Spleen (tissue), 7 donors: ENCODE data around the gene HCN3.

Source experiments
- POLR2A ChIP-seq, 3 donors: fragments of 450-650 bp; IDR thresholded peaks; one replicate each; pipeline ENCODE4 v1.5.1; 2017; ENCODE audit warnings: antibody characterized with exemption in 3 of 3, mild to moderate bottlenecking in 1 of 3
- POLR2AphosphoS5 ChIP-seq, 3 donors: sonication (generic); formaldehyde crosslinking; IDR thresholded peaks; one replicate each; pipeline ENCODE4 v1.5.1; 2017; ENCODE audit warnings: antibody characterized with exemption in 3 of 3
- TF ChIP-seq, protein P1 (sequence below), 11 experiments: fragments of 200-600 bp in 7 of 11; fragments of 450-650 bp in 4 of 11; sonication (generic) in 4 of 11; IDR thresholded peaks in 8 of 11; conservative IDR thresholded peaks in 3 of 11; 1 replicate in 7 of 11; 2 replicates in 4 of 11; pipeline versions ENCODE4 v1.4.0 to v1.8.0; 2016 to 2021; ENCODE audit warnings: antibody characterized with exemption in 11 of 11, inconsistent platforms in 4 of 11, mild to moderate bottlenecking in 1 of 11
- donor health status: DM: no; HTN: no; CAD: no; lungs with moderate emphysema.
- donor health status: DM: no; HTN: no; CAD: no.
- donor health status: DM: no; HTN: no; CAD: no.

GRCh38 chr1:155320661-155321617 is 43.7 kb downstream of the HCN3 start, which contains the start of gene RUSC1:
- peak; percentile 80 to 89 (median 89) for TF ChIP-seq POLR2AphosphoS5 (IDR thresholded peaks at IDR 0.05)
- TF ChIP-seq, protein P1, sequence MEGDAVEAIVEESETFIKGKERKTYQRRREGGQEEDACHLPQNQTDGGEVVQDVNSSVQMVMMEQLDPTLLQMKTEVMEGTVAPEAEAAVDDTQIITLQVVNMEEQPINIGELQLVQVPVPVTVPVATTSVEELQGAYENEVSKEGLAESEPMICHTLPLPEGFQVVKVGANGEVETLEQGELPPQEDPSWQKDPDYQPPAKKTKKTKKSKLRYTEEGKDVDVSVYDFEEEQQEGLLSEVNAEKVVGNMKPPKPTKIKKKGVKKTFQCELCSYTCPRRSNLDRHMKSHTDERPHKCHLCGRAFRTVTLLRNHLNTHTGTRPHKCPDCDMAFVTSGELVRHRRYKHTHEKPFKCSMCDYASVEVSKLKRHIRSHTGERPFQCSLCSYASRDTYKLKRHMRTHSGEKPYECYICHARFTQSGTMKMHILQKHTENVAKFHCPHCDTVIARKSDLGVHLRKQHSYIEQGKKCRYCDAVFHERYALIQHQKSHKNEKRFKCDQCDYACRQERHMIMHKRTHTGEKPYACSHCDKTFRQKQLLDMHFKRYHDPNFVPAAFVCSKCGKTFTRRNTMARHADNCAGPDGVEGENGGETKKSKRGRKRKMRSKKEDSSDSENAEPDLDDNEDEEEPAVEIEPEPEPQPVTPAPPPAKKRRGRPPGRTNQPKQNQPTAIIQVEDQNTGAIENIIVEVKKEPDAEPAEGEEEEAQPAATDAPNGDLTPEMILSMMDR (IDR thresholded peaks at IDR 0.05 in 8 of 11, conservative IDR thresholded peaks at IDR 0.05 in 3 of 11), result no peak
- no peak for TF ChIP-seq POLR2A (IDR thresholded peaks at IDR 0.05)
